ENCODE data around the gene DARS1.
A peak's percentile ranks its signal among the peaks of the same experiment; 100 is the strongest.

The DARS1 gene

DNA sequence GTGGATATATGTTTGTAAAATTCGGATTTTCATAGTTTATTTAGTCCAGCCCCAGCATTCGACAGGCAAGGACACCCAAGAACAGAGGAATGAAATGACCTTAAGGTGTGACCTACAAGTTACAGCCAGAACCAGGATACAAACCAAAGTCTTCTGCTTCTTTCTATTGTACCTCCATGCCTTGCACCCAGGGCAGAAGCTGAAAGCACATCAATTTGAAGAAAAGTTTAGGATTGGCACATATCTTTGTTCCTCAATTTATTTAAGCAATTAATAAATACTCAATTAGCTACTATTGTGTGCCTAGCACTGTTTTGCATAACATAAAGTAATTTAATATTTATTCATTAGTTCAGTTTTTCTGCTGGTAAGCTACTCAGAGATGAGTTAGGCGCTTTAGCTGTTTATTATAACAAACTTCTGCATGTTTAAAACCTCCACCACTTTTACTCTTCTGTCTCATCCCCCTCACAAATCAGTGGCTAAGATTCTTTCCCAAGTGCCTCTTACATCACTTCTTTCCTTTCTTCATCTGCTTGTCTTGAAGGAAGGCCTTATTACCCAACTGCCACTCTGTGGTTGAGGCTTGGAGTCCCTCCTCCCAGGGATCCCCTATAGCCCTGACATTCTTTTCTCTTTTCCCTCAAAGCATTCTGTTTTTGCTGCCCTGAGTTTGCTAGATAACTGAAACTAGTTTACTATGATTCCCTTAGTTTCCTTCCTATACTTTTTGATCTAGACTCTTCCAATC lies 37.1 kb upstream of the DARS1 start:
- TF ChIP-seq, protein P1, sequence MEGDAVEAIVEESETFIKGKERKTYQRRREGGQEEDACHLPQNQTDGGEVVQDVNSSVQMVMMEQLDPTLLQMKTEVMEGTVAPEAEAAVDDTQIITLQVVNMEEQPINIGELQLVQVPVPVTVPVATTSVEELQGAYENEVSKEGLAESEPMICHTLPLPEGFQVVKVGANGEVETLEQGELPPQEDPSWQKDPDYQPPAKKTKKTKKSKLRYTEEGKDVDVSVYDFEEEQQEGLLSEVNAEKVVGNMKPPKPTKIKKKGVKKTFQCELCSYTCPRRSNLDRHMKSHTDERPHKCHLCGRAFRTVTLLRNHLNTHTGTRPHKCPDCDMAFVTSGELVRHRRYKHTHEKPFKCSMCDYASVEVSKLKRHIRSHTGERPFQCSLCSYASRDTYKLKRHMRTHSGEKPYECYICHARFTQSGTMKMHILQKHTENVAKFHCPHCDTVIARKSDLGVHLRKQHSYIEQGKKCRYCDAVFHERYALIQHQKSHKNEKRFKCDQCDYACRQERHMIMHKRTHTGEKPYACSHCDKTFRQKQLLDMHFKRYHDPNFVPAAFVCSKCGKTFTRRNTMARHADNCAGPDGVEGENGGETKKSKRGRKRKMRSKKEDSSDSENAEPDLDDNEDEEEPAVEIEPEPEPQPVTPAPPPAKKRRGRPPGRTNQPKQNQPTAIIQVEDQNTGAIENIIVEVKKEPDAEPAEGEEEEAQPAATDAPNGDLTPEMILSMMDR (conservative IDR thresholded peaks at IDR 0.05; ENCODE audit: low read depth, low read length) = no peak
- peak; percentile 19 for DNase-seq (ENCODE audit: low read depth)
- no peak overlapping the region for H3K4me3 ChIP-seq (ENCODE audit: low read depth, low read length)

DNA sequence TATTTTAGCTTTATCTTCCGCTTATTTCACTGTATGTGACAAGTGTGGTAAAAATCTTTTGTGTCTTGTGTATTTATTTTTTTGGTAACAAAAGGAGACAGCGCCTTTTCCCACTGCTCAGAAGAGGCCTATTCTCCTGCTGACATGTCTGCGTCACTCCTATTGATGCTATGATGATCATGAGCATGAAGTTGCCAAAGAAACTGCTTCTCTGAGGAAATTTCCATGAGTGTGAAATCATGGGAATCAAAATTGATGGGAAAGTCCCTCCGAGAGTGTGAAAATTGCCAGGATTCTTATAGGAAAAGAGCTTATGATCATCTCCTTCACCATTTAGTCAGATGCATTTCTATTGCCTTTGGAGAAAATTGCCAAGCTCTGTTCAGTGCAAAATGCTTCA lies 36.5 kb upstream of the DARS1 start:
- H3K4me3 ChIP-seq (ENCODE audit: low read depth, low read length) = no peak overlapping the region
- TF ChIP-seq, protein P1 (conservative IDR thresholded peaks at IDR 0.05; ENCODE audit: low read depth, low read length) = no peak
- DNase-seq (ENCODE audit: low read depth) = no peak

DNA sequence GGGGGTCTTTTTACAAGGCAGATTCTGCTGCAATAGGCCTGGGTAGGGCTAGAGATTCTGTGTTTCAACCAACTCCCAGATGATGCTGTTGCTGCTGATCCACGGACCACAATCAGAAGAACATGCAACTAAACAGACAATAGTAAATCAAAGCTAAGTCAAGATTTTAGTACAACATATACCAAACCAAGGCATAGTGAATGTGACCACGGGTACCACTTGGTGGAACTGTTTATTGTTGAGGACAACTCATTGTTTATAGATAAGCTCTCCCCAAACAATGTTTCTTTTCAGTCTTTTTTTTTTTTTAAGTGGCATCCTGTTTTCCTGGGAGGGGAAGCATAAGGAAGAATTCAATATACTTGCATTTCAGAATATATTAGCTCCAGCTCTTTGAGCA lies 36.0 kb upstream of the DARS1 start:
- no peak overlapping the region for H3K4me3 ChIP-seq (ENCODE audit: low read depth, low read length)
- TF ChIP-seq, protein P1 (conservative IDR thresholded peaks at IDR 0.05; ENCODE audit: low read depth, low read length) = no peak
- DNase-seq (ENCODE audit: low read depth) = no peak

DNA sequence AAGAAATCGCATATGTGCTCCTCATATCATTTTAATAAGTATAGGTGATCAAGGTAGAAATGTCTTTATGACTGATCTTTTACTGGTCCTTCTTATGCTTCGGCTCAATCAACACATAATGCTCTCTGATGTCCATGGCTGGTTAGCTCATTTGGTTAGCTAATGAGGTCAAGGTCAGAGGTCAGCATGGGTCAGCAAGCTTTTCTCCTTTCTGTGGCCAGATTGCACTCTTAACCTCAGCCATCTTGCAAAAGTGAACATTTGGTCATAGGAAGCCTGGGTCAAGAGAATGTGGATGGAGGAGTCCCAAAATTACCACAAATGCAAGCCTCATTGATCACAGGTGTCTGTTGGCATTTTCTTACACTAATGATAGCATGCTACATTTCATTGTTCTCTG lies 35.4 kb upstream of the DARS1 start:
- no peak for DNase-seq (ENCODE audit: low read depth)
- no peak overlapping the region for H3K4me3 ChIP-seq (ENCODE audit: low read depth, low read length)
- TF ChIP-seq, protein P1 (conservative IDR thresholded peaks at IDR 0.05; ENCODE audit: low read depth, low read length) = no peak

DNA sequence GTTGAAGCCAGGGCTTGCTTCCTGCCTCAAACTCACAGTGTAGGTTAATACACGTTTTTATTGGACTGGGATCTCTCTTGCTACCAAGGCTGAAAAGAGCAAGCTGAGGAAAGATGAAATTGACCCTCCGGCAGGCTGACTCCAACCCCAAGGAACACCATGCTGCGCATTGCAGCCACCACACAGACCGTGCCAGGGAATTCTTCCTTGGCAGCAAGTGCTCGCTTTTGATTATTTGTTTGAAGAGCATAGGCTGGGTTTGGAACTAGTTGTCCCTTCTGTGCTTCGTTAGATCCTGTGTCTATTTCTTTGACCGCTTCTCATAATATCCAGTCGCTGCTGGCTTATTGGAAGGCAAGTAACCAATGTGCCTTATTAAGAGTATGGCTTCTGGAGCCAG lies 34.4 kb upstream of the DARS1 start:
- TF ChIP-seq, protein P1 (conservative IDR thresholded peaks at IDR 0.05; ENCODE audit: low read depth, low read length) = no peak
- DNase-seq (ENCODE audit: low read depth) = no peak
- H3K4me3 ChIP-seq (ENCODE audit: low read depth, low read length) = no peak overlapping the region

DNA sequence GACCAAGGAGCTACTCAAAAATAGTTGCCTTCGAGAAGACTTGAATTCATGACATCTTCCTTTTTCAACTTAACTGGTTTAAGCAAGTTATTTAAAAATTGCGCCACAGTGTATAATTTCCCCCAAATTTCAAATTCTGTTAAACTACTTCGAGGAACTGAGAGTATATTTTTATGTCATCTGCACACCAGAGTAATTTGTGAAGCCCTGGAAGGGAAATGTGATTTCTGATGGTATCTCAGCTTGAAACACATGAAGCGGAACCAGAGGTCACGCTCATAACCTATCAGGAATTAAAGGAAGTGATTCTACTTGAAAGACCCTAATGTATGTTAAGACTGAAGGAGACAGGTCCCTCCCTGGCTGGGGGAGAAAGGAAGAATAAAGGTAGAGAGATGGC lies 33.9 kb upstream of the DARS1 start:
- no peak for DNase-seq (ENCODE audit: low read depth)
- TF ChIP-seq, protein P1 (conservative IDR thresholded peaks at IDR 0.05; ENCODE audit: low read depth, low read length) = no peak
- H3K4me3 ChIP-seq (ENCODE audit: low read depth, low read length) = no peak overlapping the region

DNA sequence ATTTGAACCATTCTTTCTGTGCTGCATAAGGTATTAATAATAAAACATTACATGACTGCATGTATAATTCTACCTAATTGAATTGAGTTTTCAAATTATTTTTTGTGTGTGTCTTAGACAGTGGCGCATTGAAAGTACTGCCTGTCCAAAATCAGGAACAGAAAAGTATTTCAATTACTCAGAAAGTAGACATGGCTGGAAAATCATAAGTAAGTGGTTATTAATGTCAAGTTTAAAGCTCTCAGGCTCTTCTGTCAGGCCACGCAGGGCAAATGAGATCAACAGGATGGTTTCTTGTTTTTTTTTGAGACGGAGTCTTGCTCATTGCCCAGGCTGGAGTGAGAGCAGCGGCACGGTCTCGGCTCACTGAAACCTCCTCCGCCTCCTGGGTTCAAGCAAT lies 32.4 kb upstream of the DARS1 start:
- H3K4me3 ChIP-seq (ENCODE audit: low read depth, low read length) = no peak overlapping the region
- DNase-seq (ENCODE audit: low read depth) = no peak
- TF ChIP-seq, protein P1 (conservative IDR thresholded peaks at IDR 0.05; ENCODE audit: low read depth, low read length) = no peak

Measured in choroid plexus epithelial cell (primary cell).